ENCODE measurements around the gene PRSS53.
"Not testable (repeated sequence)": the region's sequence is repeated elsewhere in the genome, so short reads cannot be mapped to it uniquely, and the experiment has no call there.

The PRSS53 gene

GRCh38 chr16:31117384-31118222, 28.9 kb upstream of the PRSS53 start, which contains the start of gene KAT8:
TSS of gene KAT8 (plus strand) at chr16:31117664. CDS start at chr16:31117682, 18 bp downstream.
- peak; percentile 97 to 98 for DNase-seq

- no peak for DNase-seq
Observed at GRCh38 chr16:31114468-31114867, 25.7 kb upstream of the PRSS53 start.

- no peak for DNase-seq
Observed at GRCh38 chr16:31113121-31114120, 24.7 kb upstream of the PRSS53 start.

GRCh38 chr16:31112711-31113110, 24.0 kb upstream of the PRSS53 start:
- no peak for DNase-seq

- DNase-seq = no peak
Observed at GRCh38 chr16:31111881-31112466, 23.2 kb upstream of the PRSS53 start.

GRCh38 chr16:31110106-31111034, 21.6 kb upstream of the PRSS53 start:
- no peak for DNase-seq

- no peak for DNase-seq
Observed at GRCh38 chr16:31109622-31110021, 20.9 kb upstream of the PRSS53 start.

GRCh38 chr16:31108794-31109558, 20.2 kb upstream of the PRSS53 start:
- DNase-seq = no peak

GRCh38 chr16:31108035-31108793, 19.5 kb upstream of the PRSS53 start, which contains the start of gene BCKDK:
TSS of gene BCKDK (plus strand) at chr16:31108386. CDS start at chr16:31109224, 838 bp downstream.
- DNase-seq = peak; percentile 61 to 68

- DNase-seq = no peak
Observed at GRCh38 chr16:31107465-31107867, 18.7 kb upstream of the PRSS53 start.

- DNase-seq = no peak
Observed at GRCh38 chr16:31106509-31107464, 18.0 kb upstream of the PRSS53 start.

- peak; percentile 67 to 80 for DNase-seq
Observed at GRCh38 chr16:31105677-31106213, 17.0 kb upstream of the PRSS53 start.

GRCh38 chr16:31100876-31101641, 12.3 kb upstream of the PRSS53 start:
- not testable (repeated sequence) for DNase-seq

GRCh38 chr16:31099860-31100638, 11.3 kb upstream of the PRSS53 start:
- no peak for DNase-seq

GRCh38 chr16:31094424-31095120, 5.8 kb upstream of the PRSS53 start, which contains the start of gene VKORC1:
TSS of gene VKORC1 (minus strand) at chr16:31094797. CDS start at chr16:31094729, 68 bp downstream.
- DNase-seq = peak; percentile 83

GRCh38 chr16:31094088-31094423, 5.3 kb upstream of the PRSS53 start:
- DNase-seq = no peak
